Measurements from ENCODE around the gene SPRY1. TPM values are rescaled to one million over a fixed set of nuclear protein-coding genes. Genes with fewer than 3 reads are reported as not detected.

Gene SPRY1
- total and polyA plus RNA-seq, 4 donors: 11.1 to 20.3 (median 12.4) TPM

DNA sequence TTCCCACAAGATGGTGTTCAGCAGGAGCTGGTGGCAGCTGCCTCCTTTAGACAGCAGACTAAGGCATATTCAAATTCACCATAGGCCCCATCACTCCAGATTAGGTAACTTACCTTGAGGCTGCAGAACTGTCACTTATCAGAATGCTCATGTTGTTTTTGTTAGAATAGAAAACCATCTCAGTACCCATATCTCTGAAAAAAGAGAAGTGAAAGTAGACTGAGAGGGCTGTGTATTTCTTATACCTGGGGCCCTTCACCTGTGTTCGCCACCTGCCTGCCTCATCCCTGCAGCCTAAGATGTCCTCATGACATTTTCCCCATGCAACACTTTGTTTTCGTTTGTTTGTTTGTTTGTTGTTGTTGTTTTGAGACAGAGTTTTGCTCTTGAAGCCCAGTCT lies 32.9 kb upstream of the SPRY1 start:
- no peak for DNase-seq (ENCODE audit: low spot score)
- 93% methylated on average over 2 of the region's 2 CpGs for WGBS
- H3K36me3 ChIP-seq (ENCODE audit: control insufficient read depth in 4 of 4, insufficient read depth in 3 of 4, low read depth in 1 of 4, low read length in 3 of 4): no peaks in the 10 kb centered on the region
- no peak overlapping the region for H3K27ac ChIP-seq (ENCODE audit: low read depth in 1 of 2, low read length in 2 of 2)
- no peaks in the 10 kb centered on the region for H3K4me1 ChIP-seq (ENCODE audit: control insufficient read depth in 4 of 4, insufficient read depth in 4 of 4, low read length in 3 of 4)
- no peak overlapping the region for H3K9ac ChIP-seq (ENCODE audit: low read depth in 1 of 2, low read length in 2 of 2)
- no peak overlapping the region for H3K4me3 ChIP-seq (ENCODE audit: low read depth in 1 of 3, low read length in 3 of 3)
- TF ChIP-seq, protein P1, sequence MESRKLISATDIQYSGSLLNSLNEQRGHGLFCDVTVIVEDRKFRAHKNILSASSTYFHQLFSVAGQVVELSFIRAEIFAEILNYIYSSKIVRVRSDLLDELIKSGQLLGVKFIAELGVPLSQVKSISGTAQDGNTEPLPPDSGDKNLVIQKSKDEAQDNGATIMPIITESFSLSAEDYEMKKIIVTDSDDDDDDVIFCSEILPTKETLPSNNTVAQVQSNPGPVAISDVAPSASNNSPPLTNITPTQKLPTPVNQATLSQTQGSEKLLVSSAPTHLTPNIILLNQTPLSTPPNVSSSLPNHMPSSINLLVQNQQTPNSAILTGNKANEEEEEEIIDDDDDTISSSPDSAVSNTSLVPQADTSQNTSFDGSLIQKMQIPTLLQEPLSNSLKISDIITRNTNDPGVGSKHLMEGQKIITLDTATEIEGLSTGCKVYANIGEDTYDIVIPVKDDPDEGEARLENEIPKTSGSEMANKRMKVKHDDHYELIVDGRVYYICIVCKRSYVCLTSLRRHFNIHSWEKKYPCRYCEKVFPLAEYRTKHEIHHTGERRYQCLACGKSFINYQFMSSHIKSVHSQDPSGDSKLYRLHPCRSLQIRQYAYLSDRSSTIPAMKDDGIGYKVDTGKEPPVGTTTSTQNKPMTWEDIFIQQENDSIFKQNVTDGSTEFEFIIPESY (IDR thresholded peaks at IDR 0.05): no peak
- no peak for TF ChIP-seq SP1 (IDR thresholded peaks at IDR 0.05)
- no peak for TF ChIP-seq RXRA (IDR thresholded peaks at IDR 0.05)
- TF ChIP-seq FOXA1 (IDR thresholded peaks at IDR 0.05): no peak
- TF ChIP-seq JUND (IDR thresholded peaks at IDR 0.05): no peak
- no peak for TF ChIP-seq FOXA2 (IDR thresholded peaks at IDR 0.05)
- no peak for TF ChIP-seq GABPA (IDR thresholded peaks at IDR 0.05 in 1 of 2, conservative IDR thresholded peaks at IDR 0.05 in 1 of 2)
- TF ChIP-seq, protein P2, sequence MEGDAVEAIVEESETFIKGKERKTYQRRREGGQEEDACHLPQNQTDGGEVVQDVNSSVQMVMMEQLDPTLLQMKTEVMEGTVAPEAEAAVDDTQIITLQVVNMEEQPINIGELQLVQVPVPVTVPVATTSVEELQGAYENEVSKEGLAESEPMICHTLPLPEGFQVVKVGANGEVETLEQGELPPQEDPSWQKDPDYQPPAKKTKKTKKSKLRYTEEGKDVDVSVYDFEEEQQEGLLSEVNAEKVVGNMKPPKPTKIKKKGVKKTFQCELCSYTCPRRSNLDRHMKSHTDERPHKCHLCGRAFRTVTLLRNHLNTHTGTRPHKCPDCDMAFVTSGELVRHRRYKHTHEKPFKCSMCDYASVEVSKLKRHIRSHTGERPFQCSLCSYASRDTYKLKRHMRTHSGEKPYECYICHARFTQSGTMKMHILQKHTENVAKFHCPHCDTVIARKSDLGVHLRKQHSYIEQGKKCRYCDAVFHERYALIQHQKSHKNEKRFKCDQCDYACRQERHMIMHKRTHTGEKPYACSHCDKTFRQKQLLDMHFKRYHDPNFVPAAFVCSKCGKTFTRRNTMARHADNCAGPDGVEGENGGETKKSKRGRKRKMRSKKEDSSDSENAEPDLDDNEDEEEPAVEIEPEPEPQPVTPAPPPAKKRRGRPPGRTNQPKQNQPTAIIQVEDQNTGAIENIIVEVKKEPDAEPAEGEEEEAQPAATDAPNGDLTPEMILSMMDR (IDR thresholded peaks at IDR 0.05; ENCODE audit: low read depth, low read length, missing input control): no peak
- no peak for TF ChIP-seq RAD21 (IDR thresholded peaks at IDR 0.05)
- TF ChIP-seq, protein P3, sequence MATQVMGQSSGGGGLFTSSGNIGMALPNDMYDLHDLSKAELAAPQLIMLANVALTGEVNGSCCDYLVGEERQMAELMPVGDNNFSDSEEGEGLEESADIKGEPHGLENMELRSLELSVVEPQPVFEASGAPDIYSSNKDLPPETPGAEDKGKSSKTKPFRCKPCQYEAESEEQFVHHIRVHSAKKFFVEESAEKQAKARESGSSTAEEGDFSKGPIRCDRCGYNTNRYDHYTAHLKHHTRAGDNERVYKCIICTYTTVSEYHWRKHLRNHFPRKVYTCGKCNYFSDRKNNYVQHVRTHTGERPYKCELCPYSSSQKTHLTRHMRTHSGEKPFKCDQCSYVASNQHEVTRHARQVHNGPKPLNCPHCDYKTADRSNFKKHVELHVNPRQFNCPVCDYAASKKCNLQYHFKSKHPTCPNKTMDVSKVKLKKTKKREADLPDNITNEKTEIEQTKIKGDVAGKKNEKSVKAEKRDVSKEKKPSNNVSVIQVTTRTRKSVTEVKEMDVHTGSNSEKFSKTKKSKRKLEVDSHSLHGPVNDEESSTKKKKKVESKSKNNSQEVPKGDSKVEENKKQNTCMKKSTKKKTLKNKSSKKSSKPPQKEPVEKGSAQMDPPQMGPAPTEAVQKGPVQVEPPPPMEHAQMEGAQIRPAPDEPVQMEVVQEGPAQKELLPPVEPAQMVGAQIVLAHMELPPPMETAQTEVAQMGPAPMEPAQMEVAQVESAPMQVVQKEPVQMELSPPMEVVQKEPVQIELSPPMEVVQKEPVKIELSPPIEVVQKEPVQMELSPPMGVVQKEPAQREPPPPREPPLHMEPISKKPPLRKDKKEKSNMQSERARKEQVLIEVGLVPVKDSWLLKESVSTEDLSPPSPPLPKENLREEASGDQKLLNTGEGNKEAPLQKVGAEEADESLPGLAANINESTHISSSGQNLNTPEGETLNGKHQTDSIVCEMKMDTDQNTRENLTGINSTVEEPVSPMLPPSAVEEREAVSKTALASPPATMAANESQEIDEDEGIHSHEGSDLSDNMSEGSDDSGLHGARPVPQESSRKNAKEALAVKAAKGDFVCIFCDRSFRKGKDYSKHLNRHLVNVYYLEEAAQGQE (IDR thresholded peaks at IDR 0.05): no peak
- TF ChIP-seq EGR1 (IDR thresholded peaks at IDR 0.05; ENCODE audit: low read depth in 2 of 2): no peak
- no peak for TF ChIP-seq HNF4A (conservative IDR thresholded peaks at IDR 0.05)
- TF ChIP-seq NR2F2 (IDR thresholded peaks at IDR 0.05): no peak
- TF ChIP-seq YY1 (IDR thresholded peaks at IDR 0.05): no peak
- TF ChIP-seq, protein P4, sequence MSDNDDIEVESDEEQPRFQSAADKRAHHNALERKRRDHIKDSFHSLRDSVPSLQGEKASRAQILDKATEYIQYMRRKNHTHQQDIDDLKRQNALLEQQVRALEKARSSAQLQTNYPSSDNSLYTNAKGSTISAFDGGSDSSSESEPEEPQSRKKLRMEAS (IDR thresholded peaks at IDR 0.05): no peak
- TF ChIP-seq HNF4G (IDR thresholded peaks at IDR 0.05): no peak
- TF ChIP-seq TAF1 (conservative IDR thresholded peaks at IDR 0.05): no peak
- TF ChIP-seq, protein P5, sequence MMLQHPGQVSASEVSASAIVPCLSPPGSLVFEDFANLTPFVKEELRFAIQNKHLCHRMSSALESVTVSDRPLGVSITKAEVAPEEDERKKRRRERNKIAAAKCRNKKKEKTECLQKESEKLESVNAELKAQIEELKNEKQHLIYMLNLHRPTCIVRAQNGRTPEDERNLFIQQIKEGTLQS (IDR thresholded peaks at IDR 0.05): no peak
- H3K27me3 ChIP-seq (ENCODE audit: control insufficient read depth in 4 of 4, insufficient read depth in 4 of 4, low read length in 3 of 4): no peaks in the 10 kb centered on the region
- no peaks in the 10 kb centered on the region for H3K9me3 ChIP-seq (ENCODE audit: control insufficient read depth in 4 of 4, low read length in 3 of 4)

Measured in liver (tissue), 9 donors.